NCI-H1694 (cell line): ENCODE measurements around the gene CDPF1.
"Not testable (repeated sequence)": the region's sequence is repeated elsewhere in the genome, so short reads cannot be mapped to it uniquely, and the experiment has no call there.

Source experiments
- DNase-seq: peaks from one replicate; lab custom pipeline; 2025; lab: John Stamatoyannopoulos, UW

Gene CDPF1

GRCh38 chr22:46224898-46225290 lies 25.2 kb downstream of the CDPF1 start:
- no peak for DNase-seq

- DNase-seq, result no peak
These were observed 25.8 kb downstream of the CDPF1 start for GRCh38 chr22:46224044-46224897.

GRCh38 chr22:46220921-46221320 lies 29.2 kb downstream of the CDPF1 start:
- DNase-seq, result no peak

GRCh38 chr22:46219636-46220035 lies 30.5 kb downstream of the CDPF1 start:
- no peak for DNase-seq

GRCh38 chr22:46214616-46215015 lies 35.5 kb downstream of the CDPF1 start:
- no peak for DNase-seq

GRCh38 chr22:46214149-46214548 lies 35.9 kb downstream of the CDPF1 start:
- DNase-seq, result no peak

- no peak for DNase-seq
These were observed 37.0 kb downstream of the CDPF1 start for GRCh38 chr22:46213052-46213451.

GRCh38 chr22:46212195-46212594 lies 37.9 kb downstream of the CDPF1 start:
- DNase-seq, result no peak

GRCh38 chr22:46209262-46209661 lies 40.8 kb downstream of the CDPF1 start:
- DNase-seq, result no peak

GRCh38 chr22:46203601-46203980 lies 46.5 kb downstream of the CDPF1 start:
- DNase-seq, result no peak

- no peak for DNase-seq
These were observed 47.0 kb downstream of the CDPF1 start for GRCh38 chr22:46202897-46203600.

- no peak for DNase-seq
These were observed 48.9 kb downstream of the CDPF1 start for GRCh38 chr22:46201059-46201757.

- DNase-seq, result not testable (repeated sequence)
These were observed 51.3 kb downstream of the CDPF1 start for GRCh38 chr22:46198806-46199205.

- DNase-seq, result no peak
These were observed 51.8 kb downstream of the CDPF1 start for GRCh38 chr22:46198274-46198673.

- DNase-seq, result no peak
These were observed 53.8 kb downstream of the CDPF1 start for GRCh38 chr22:46196278-46196677.

GRCh38 chr22:46195487-46196165 lies 54.5 kb downstream of the CDPF1 start:
- DNase-seq, result no peak
